Ovary (tissue), 9 donors: Measurements from ENCODE around the gene SPRY1. TPM values are rescaled to one million over a fixed set of nuclear protein-coding genes. Genes with fewer than 3 reads are reported as not detected.

Experiments used
- DNase-seq, 5 donors: peaks; one replicate each; pipeline ENCODE4 v3.0.0-alpha.2; 2019 to 2020
- H3K27ac ChIP-seq, 2 donors: fragments of 200-600 bp; one replicate each; pipeline versions ENCODE4 v1.5.1 to v1.8.0; 2019 to 2022
- H3K27me3 ChIP-seq: fragments of 200-600 bp; one replicate; pipeline ENCODE4 v1.8.0; 2022
- H3K36me3 ChIP-seq: fragments of 200-600 bp; sonication (generic); one replicate; pipeline ENCODE4 v1.5.1; 2019
- H3K4me1 ChIP-seq: one replicate; pipeline ENCODE4 v1.8.1; 2013; ENCODE audit warnings: mild to moderate bottlenecking, moderate library complexity; ENCODE audit not compliant: insufficient read depth
- H3K4me3 ChIP-seq: fragments of 200-600 bp; sonication (generic); one replicate; pipeline ENCODE4 v1.5.1; 2017
- H3K9me3 ChIP-seq, 2 donors: fragments of 200-600 bp in 1 of 2; sonication (generic) in 1 of 2; one replicate each; pipeline versions ENCODE4 v1.5.1 to v1.8.1; 2013 to 2019; ENCODE audit warnings: mild to moderate bottlenecking in 1 of 2, moderate library complexity in 1 of 2
- EP300 ChIP-seq: sonication (generic); formaldehyde crosslinking; IDR thresholded peaks from one replicate; pipeline ENCODE4 v1.6.1; 2017; ENCODE audit warnings: antibody characterized with exemption
- POLR2A ChIP-seq: fragments of 450-650 bp; IDR thresholded peaks from one replicate; pipeline ENCODE4 v1.6.1; 2017; ENCODE audit warnings: antibody characterized with exemption, mild to moderate bottlenecking, moderate library complexity
- WGBS, 3 donors: extraction: QIAGEN DNeasy Blood & Tissue Kit in 1 of 3; methylation state at CpG; one replicate each; pipeline versions ENCODE4 v1.1.5 to v1.1.7; 2013 to 2017; 5-methylcytosine and 5-hydroxymethylcytosine counted together
- intact Hi-C, 4 donors: fragments of 100-400 bp; cut with DNase I; formaldehyde crosslinking; loops; one replicate each; pipeline versions ENCODE4 v1.11.0 to v1.15.1; 2022 to 2023
- polyA plus RNA-seq, 2 donors: library from polyadenylated mRNA; stranded (reverse); fragments of 200-250 nt in 1 of 2; fragments of 350-450 nt in 1 of 2; fragmentation: Illumina TruSeq in 1 of 2; extraction: RNeasy Lipid Tissue Mini Kit (QIAGEN cat#74804) in 1 of 2; gene quantifications; one replicate each; pipeline ENCODE4 v1.2.3, GENCODE V29; 2013 to 2014
- total RNA-seq, 7 donors: library from RNA; depleted of rRNA in 2 of 7; stranded (reverse); fragments of >200 nt in 2 of 7; fragmentation: NEBNext Ultra II Directional in 3 of 7; extraction: Animal tissue kit (Norgen Biotek cat#: 25700) in 3 of 7; gene quantifications; one replicate each; pipeline versions ENCODE4 v1.1.0 to v1.2.4, GENCODE V29; 2016 to 2023
- TF ChIP-seq, protein P1 (sequence below), 3 donors: fragments of 450-650 bp in 2 of 3; fragments of 200-600 bp in 1 of 3; IDR thresholded peaks; one replicate each; pipeline versions ENCODE4 v1.5.1 to v1.8.0; 2016 to 2022; ENCODE audit warnings: antibody characterized with exemption in 3 of 3, mild to moderate bottlenecking in 1 of 3
- donor health status: DM: no; HTN: no; CAD: no; lungs with moderate emphysema.
- donor health status: DM: no; HTN: no; CAD: no.
- donor health status: Bipolar disorder and iron deficiency.
- donor health status: DM: yes; HTN: yes; CAD: no.
- donor health status: DM: no; HTN: no; CAD: no.
- donor health status: DM: yes; HTN: yes; CAD: no.

SPRY1 gene
- total and polyA plus RNA-seq, 9 donors = 22.5 to 124 (median 43.5) TPM

- Histone ChIP-seq H3K4me1 (peaks cover 1% of the 10 kb centered on the region), H3K27me3 (no peaks in the 10 kb centered on the region), H3K9me3 (no peaks in the 10 kb centered on the region), H3K27ac (no peak overlapping the region), H3K4me3 (no peak overlapping the region), H3K36me3 (no peaks in the 10 kb centered on the region)
- TF ChIP-seq POLR2A (no peak), EP300 (no peak)
- TF ChIP-seq, protein P1, sequence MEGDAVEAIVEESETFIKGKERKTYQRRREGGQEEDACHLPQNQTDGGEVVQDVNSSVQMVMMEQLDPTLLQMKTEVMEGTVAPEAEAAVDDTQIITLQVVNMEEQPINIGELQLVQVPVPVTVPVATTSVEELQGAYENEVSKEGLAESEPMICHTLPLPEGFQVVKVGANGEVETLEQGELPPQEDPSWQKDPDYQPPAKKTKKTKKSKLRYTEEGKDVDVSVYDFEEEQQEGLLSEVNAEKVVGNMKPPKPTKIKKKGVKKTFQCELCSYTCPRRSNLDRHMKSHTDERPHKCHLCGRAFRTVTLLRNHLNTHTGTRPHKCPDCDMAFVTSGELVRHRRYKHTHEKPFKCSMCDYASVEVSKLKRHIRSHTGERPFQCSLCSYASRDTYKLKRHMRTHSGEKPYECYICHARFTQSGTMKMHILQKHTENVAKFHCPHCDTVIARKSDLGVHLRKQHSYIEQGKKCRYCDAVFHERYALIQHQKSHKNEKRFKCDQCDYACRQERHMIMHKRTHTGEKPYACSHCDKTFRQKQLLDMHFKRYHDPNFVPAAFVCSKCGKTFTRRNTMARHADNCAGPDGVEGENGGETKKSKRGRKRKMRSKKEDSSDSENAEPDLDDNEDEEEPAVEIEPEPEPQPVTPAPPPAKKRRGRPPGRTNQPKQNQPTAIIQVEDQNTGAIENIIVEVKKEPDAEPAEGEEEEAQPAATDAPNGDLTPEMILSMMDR (IDR thresholded peaks at IDR 0.05) = no peak
- DNase-seq = no peak
- WGBS, 3 donors = 12 to 17% (median 16%) methylated on average over 6 of the region's 6 CpGs
- intact Hi-C loops = no loop called here
Measured at GRCh38 chr4:123352240-123352945, 44.2 kb upstream of the SPRY1 start.

GRCh38 chr4:123352966-123353365, 43.6 kb upstream of the SPRY1 start:
- intact Hi-C loops = no loop called here
- 87 to 91% (median 89%) methylated on average over 1 of the region's 1 CpG for WGBS, 3 donors
- H3K36me3 ChIP-seq = no peaks in the 10 kb centered on the region
- H3K27ac ChIP-seq = no peak overlapping the region
- peaks cover 1% of the 10 kb centered on the region for H3K4me1 ChIP-seq
- no peak for DNase-seq
- TF ChIP-seq EP300 (no peak), POLR2A (no peak)
- TF ChIP-seq, protein P1 (IDR thresholded peaks at IDR 0.05) = no peak
- no peaks in the 10 kb centered on the region for H3K9me3 ChIP-seq
- no peak overlapping the region for H3K4me3 ChIP-seq
- H3K27me3 ChIP-seq = no peaks in the 10 kb centered on the region

DNA sequence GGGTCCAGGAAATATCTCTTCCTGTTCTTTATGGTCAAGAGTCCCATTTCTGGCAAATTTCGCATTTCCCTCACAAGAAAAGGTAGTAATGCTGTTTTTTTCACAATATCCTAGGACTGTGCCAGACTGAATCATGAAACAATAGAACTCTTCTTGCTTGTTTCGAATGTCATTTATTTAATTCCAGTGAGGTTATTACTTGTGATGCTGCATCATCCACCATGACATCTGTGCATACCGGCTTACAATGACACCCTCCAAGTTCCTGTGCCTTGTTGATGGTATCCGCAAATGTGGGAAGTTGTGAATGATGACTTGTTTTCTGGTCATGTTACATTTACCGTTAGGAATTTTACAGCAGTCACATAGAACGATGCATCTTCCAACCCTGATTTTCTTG, 42.9 kb upstream of the SPRY1 start:
- WGBS, 3 donors = 85 to 92% (median 88%) methylated on average over 6 of the region's 6 CpGs
- H3K27ac ChIP-seq = no peak overlapping the region

GRCh38 chr4:123354701-123355100, 41.9 kb upstream of the SPRY1 start:
- Histone ChIP-seq H3K27me3 (no peaks in the 10 kb centered on the region), H3K9me3 (no peaks in the 10 kb centered on the region), H3K27ac (no peak overlapping the region), H3K4me1 (peaks cover 1% of the 10 kb centered on the region), H3K4me3 (no peak overlapping the region), H3K36me3 (no peaks in the 10 kb centered on the region)
- DNase-seq = no peak
- intact Hi-C loops = no loop called here
- no peak for TF ChIP-seq POLR2A
- no peak for TF ChIP-seq EP300
- TF ChIP-seq, protein P1 (IDR thresholded peaks at IDR 0.05) = no peak
- 87 to 93% (median 91%) methylated on average over 5 of the region's 5 CpGs for WGBS, 3 donors

More for the DNA sequence above, 42.9 kb upstream of the SPRY1 start:
- TF ChIP-seq POLR2A (no peak), EP300 (no peak)
- intact Hi-C loops = no loop called here
- Histone ChIP-seq H3K4me3 (no peak overlapping the region), H3K36me3 (no peaks in the 10 kb centered on the region), H3K9me3 (no peaks in the 10 kb centered on the region), H3K27me3 (no peaks in the 10 kb centered on the region), H3K4me1 (peaks cover 1% of the 10 kb centered on the region)
- DNase-seq = no peak

- 89 to 90% (median 89%) methylated on average over 7 of the region's 7 CpGs for WGBS, 3 donors
- intact Hi-C loops = no loop called here
Measured at GRCh38 chr4:123356921-123357320, 39.7 kb upstream of the SPRY1 start.

More at GRCh38 chr4:123356921-123357320, 39.7 kb upstream of the SPRY1 start:
- no peaks in the 10 kb centered on the region for H3K27me3 ChIP-seq
- H3K9me3 ChIP-seq = no peaks in the 10 kb centered on the region
- no peak overlapping the region for H3K4me3 ChIP-seq
- TF ChIP-seq, protein P1 (IDR thresholded peaks at IDR 0.05) = no peak
- no peak for TF ChIP-seq POLR2A
- TF ChIP-seq EP300 = no peak
- peaks cover 3% of the 10 kb centered on the region for H3K4me1 ChIP-seq
- no peak overlapping the region for H3K27ac ChIP-seq
- DNase-seq = no peak
- no peaks in the 10 kb centered on the region for H3K36me3 ChIP-seq
